HG03060 (cell line): Measurements from ENCODE around the gene ANKRD13A.
"Not testable (repeated sequence)": the region's sequence is repeated elsewhere in the genome, so short reads cannot be mapped to it uniquely, and the experiment has no call there.

ENCODE experiments used
- ATAC-seq: cut with Tn5 transposase; IDR thresholded peaks from one replicate; pipeline ENCODE4 v1.9.1; 2021; ENCODE audit warnings: low read depth, moderate number of reproducible peaks; ENCODE audit not compliant: unreplicated experiment

The ANKRD13A gene

GRCh38 chr12:110074089-110074488 is 74.9 kb downstream of the ANKRD13A start:
- no peak for ATAC-seq

- no peak for ATAC-seq
Observed at GRCh38 chr12:110075880-110076279, 76.7 kb downstream of the ANKRD13A start.

DNA sequence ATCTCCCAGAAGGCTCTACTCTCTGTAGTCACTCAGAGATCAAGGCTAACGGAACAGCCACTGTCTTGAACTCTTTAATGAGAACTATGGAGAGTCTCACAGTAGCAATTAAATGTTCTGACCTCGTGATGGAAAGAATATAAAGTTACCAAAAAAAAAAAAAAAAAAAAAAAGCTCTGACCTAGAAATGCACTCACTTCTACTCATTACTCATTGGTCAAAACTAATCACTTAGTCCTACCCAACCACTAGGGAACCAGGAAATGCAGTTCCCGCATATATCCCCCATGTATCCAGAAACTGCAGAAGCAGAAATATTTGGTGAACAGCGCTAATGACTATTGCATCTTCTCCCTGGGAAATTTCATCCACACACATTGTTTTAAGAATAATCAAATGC is 78.6 kb downstream of the ANKRD13A start:
- no peak for ATAC-seq

GRCh38 chr12:110079477-110080400 is 80.5 kb downstream of the ANKRD13A start:
- peak; percentile 79 for ATAC-seq

DNA sequence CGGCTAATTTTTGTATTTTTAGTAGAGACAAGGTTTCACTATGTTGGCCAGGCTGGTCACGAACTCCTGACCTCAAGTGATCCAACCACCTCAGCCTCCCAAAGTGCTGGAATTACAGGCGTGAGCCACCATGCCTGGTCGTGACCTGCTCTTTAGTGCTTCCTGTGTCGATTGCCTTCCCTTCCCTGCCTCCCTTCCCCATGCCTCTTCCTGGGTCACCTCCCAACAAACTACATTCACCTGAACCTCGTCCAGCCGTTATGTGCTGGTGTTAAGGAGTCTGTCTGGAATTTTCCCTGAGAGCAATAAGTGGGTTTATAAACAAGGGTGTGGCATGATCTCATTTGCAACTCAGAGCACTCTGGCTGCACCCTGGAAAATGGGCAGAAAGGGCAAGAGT is 81.2 kb downstream of the ANKRD13A start:
- no peak for ATAC-seq

DNA sequence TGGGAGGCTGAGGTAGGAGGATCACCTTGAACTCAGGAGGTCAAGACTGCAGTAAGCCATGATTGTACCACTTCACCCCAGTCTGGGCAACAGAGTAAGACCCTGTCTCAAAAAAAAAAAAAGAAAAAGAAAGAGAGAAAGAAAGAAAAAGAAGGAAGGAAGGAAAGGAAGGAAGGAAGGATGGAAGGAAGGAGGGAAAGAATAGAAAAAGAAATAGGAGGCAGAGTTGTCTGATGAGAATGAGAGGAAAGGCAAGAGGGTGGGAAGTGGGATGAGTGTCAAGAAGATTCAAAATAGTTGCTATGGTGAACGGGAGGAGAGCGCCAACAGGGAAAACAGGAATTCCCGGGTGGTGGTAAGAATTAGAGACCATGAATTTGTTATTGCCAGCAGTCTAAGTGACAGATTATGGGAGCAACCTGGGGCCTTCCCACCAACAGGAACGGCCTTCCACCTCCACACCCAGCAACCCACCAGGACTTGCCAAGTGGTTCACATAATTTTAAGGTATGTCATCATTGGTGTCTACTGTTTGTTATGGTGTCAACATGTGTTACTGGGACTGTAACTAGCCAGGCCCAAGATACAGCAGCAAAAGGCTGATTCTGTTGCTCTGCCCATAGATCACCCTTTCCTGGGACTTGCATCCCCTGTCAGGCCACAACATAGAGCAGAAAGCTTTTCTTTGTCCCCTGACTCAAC is 85.2 kb downstream of the ANKRD13A start:
- no peak for ATAC-seq

DNA sequence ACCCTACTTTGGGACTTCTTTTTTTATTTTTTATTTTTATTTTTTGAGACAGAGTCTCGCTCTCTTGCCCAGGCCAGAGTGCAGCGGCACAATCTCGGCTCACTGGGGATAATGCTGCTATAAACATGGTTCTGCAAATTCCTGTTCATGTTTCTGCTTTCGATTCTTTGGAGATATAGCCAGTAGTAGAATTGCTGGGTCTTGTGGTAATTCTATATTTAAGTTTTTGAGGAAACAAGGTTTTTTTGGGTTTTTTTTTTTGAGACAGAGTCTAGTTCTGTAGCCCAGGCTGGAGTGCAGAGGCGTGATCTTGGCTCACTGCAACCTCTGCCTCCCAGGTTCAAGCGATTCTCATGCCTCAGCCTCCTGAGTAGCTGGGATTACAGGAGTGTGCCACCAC is 89.0 kb downstream of the ANKRD13A start:
- ATAC-seq, result not testable (repeated sequence)

DNA sequence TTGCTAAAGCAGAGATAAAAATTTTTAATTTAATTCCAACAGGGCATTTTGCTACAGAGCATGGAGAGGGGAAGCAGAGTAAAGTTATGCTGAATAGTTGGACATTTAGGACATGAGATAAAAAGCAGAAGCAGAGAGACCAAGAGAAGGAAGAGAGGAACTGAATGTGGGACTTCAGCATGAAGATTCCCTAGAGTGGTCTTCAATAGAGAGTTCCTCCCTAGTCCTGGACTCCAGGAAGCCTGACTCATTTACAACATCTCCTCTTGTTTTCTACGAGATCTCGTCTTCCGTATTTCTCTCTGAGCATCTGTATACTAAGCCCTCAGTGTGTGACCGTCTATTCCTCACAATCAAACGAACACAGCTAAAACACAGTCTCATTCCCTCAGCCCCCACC is 89.7 kb downstream of the ANKRD13A start:
- no peak for ATAC-seq
